Activated CD4-positive, alpha-beta T cell treated with anti-CD3 and anti-CD28 coated beads, Interleukin-2, amount 10 ng/mL, durations not matched to agents 24 days and 14 days (primary cell): ENCODE data around the gene ZMYM5. TPM values are rescaled to one million over a fixed set of nuclear protein-coding genes. Genes with fewer than 3 reads are reported as not detected.
"Not testable (repeated sequence)": the region's sequence is repeated elsewhere in the genome, so short reads cannot be mapped to it uniquely, and the experiment has no call there.

Source experiments
- DNase-seq: peaks from one replicate; pipeline ENCODE4 v3.0.0; 2022
- H3K27ac Mint-ChIP-seq: one replicate; pipeline ENCODE4 v1.8.0; 2022; ENCODE audit warnings: mild to moderate bottlenecking, mixed read lengths
- H3K27me3 Mint-ChIP-seq: one replicate; pipeline ENCODE4 v1.8.0; 2022; ENCODE audit warnings: mixed read lengths
- H3K36me3 Mint-ChIP-seq: one replicate; pipeline ENCODE4 v1.8.0; 2022; ENCODE audit warnings: low read depth, mild to moderate bottlenecking, mixed read lengths
- H3K4me1 Mint-ChIP-seq: one replicate; pipeline ENCODE4 v1.8.0; 2021; ENCODE audit warnings: mixed read lengths
- H3K4me3 Mint-ChIP-seq: one replicate; pipeline ENCODE4 v1.8.0; 2022; ENCODE audit warnings: mild to moderate bottlenecking, moderate library complexity, mixed read lengths
- H3K9me3 Mint-ChIP-seq: one replicate; pipeline ENCODE4 v1.8.0; 2021; ENCODE audit warnings: mixed read lengths
- intact Hi-C: fragments of 100-400 bp; cut with micrococcal nuclease; formaldehyde crosslinking; loops from one replicate; pipeline ENCODE4 v1.15.1; 2023
- total RNA-seq: library from RNA; stranded (reverse); gene quantifications from 2 replicates; pipeline ENCODE4 v1.2.3, GENCODE V29; 2022

ZMYM5 gene
- total RNA-seq, 1 donor from 2014 or later = 12.9 TPM

GRCh38 chr13:19810151-19810550 is 53.3 kb downstream of the ZMYM5 start:
- intact Hi-C loops = no loop called here

GRCh38 chr13:19805765-19806164 is 57.7 kb downstream of the ZMYM5 start:
- DNase-seq = no peak
- Mint-ChIP-seq H3K4me1 (no peaks in the 10 kb centered on the region), H3K9me3 (no peaks in the 10 kb centered on the region), H3K36me3 (peaks cover 6% of the 10 kb centered on the region), H3K27me3 (no peaks in the 10 kb centered on the region), H3K4me3 (no peak overlapping the region), H3K27ac (no peak overlapping the region)
- intact Hi-C loops = no loop called here

More at GRCh38 chr13:19810151-19810550, 53.3 kb downstream of the ZMYM5 start:
- no peak for DNase-seq
- Mint-ChIP-seq H3K27me3 (no peaks in the 10 kb centered on the region), H3K4me3 (no peak overlapping the region), H3K27ac (no peak overlapping the region), H3K4me1 (no peaks in the 10 kb centered on the region), H3K36me3 (peaks cover 16% of the 10 kb centered on the region), H3K9me3 (peaks cover 4% of the 10 kb centered on the region)

GRCh38 chr13:19795956-19796355 is 67.5 kb downstream of the ZMYM5 start:
- Mint-ChIP-seq H3K27me3 (no peaks in the 10 kb centered on the region), H3K4me1 (peaks cover 3% of the 10 kb centered on the region), H3K27ac (no peak overlapping the region), H3K36me3 (no peaks in the 10 kb centered on the region), H3K9me3 (no peaks in the 10 kb centered on the region), H3K4me3 (no peak overlapping the region)
- DNase-seq = no peak
- intact Hi-C loops = no loop called here

- peaks cover 3% of the 10 kb centered on the region for H3K4me1 Mint-ChIP-seq
- no peak overlapping the region for H3K4me3 Mint-ChIP-seq
- no peak for DNase-seq
- intact Hi-C loops = no loop called here
- H3K9me3 Mint-ChIP-seq = no peaks in the 10 kb centered on the region
- no peaks in the 10 kb centered on the region for H3K27me3 Mint-ChIP-seq
- no peak overlapping the region for H3K27ac Mint-ChIP-seq
- H3K36me3 Mint-ChIP-seq = no peaks in the 10 kb centered on the region
Measured at GRCh38 chr13:19794631-19795030, 68.8 kb downstream of the ZMYM5 start.

- no peaks in the 10 kb centered on the region for H3K36me3 Mint-ChIP-seq
- H3K4me3 Mint-ChIP-seq = no peak overlapping the region
- H3K27me3 Mint-ChIP-seq = no peaks in the 10 kb centered on the region
- peaks cover 3% of the 10 kb centered on the region for H3K4me1 Mint-ChIP-seq
- DNase-seq = no peak
- no peaks in the 10 kb centered on the region for H3K9me3 Mint-ChIP-seq
- no peak overlapping the region for H3K27ac Mint-ChIP-seq
- intact Hi-C loops = no loop called here
Measured at GRCh38 chr13:19791953-19792537, 71.4 kb downstream of the ZMYM5 start.

GRCh38 chr13:19782727-19783682 is 80.4 kb downstream of the ZMYM5 start, which contains the start of gene PSPC1:
TSS of gene PSPC1 (minus strand) at chr13:19782945. CDS start at chr13:19782757, 188 bp downstream.
- DNase-seq = peak; percentile 99
- H3K36me3 Mint-ChIP-seq, H3K9me3 Mint-ChIP-seq, H3K4me1 Mint-ChIP-seq, H3K27me3 Mint-ChIP-seq: not testable (repeated sequence)
- Mint-ChIP-seq H3K27ac (peak within 1 kb of the TSS; percentile 99), H3K4me3 (peak within 1 kb of the TSS; percentile 96)
- intact Hi-C loops = loop anchor here (1.0 to 10.0 kb wide), 5 partner anchors 80 to 1122 kb away; partner anchors contain the start of genes MPHOSPH8, XPO4 and ZMYM5

- peaks cover 12% of the 10 kb centered on the region for H3K36me3 Mint-ChIP-seq
- intact Hi-C loops = loop anchor here (1.0 to 10.0 kb wide), 4 partner anchors 81 to 1123 kb away; partner anchors contain the start of genes MPHOSPH8, XPO4 and ZMYM5
- peaks cover 2% of the 10 kb centered on the region for H3K27me3 Mint-ChIP-seq
- peak overlapping the region; percentile 99 for H3K27ac Mint-ChIP-seq
- H3K4me3 Mint-ChIP-seq = peak overlapping the region; percentile 96
- peak; percentile 91 for DNase-seq
- peaks cover 6% of the 10 kb centered on the region for H3K4me1 Mint-ChIP-seq
- H3K9me3 Mint-ChIP-seq = peaks cover 4% of the 10 kb centered on the region
Measured at GRCh38 chr13:19782049-19782726, 81.3 kb downstream of the ZMYM5 start.

- Mint-ChIP-seq H3K27ac (peak overlapping the region; percentile 99), H3K36me3 (peaks cover 12% of the 10 kb centered on the region), H3K9me3 (peaks cover 4% of the 10 kb centered on the region), H3K4me1 (peaks cover 6% of the 10 kb centered on the region), H3K4me3 (peak overlapping the region; percentile 96), H3K27me3 (peaks cover 2% of the 10 kb centered on the region)
- intact Hi-C loops = loop anchor here (10.0 kb wide), 1 partner anchor 1123 kb away; the partner anchor contains the start of gene XPO4
- peak; percentile 61 for DNase-seq
Measured at GRCh38 chr13:19781526-19781925, 81.9 kb downstream of the ZMYM5 start.

GRCh38 chr13:19780753-19781418 is 82.6 kb downstream of the ZMYM5 start:
- intact Hi-C loops = loop anchor here (10.0 kb wide), 1 partner anchor 1124 kb away; the partner anchor contains the start of gene XPO4
- H3K4me1 Mint-ChIP-seq, H3K27ac Mint-ChIP-seq, H3K9me3 Mint-ChIP-seq, H3K27me3 Mint-ChIP-seq: not testable (repeated sequence)
- Mint-ChIP-seq H3K36me3 (peaks cover 15% of the 10 kb centered on the region), H3K4me3 (peak overlapping the region; percentile 96)
- peak; percentile 59 for DNase-seq

Other genes starting within 250 kb of the ZMYM5 start
- 40.3 and 41.1 TPM in 2 replicates for gene MPHOSPH8, start 230.0 kb downstream of the ZMYM5 start, total RNA-seq
- 71.8 and 73.3 TPM in 2 replicates for gene PSPC1, start 80.7 kb downstream of the ZMYM5 start, total RNA-seq
- 62.4 and 67.0 TPM in 2 replicates for gene ZMYM2, start 95.1 kb upstream of the ZMYM5 start, total RNA-seq